Tibial nerve (tissue), 4 donors: ENCODE results near the gene DCUN1D2.

Experiments
- CTCF ChIP-seq, 5 experiments: fragments of 200-600 bp in 3 of 5; fragments of 450-650 bp in 2 of 5; sonication (generic) in 3 of 5; IDR thresholded peaks; one replicate each; pipeline ENCODE4 v1.5.1; 2016 to 2019; ENCODE audit warnings: antibody characterized with exemption in 5 of 5, mild to moderate bottlenecking in 3 of 5, moderate library complexity in 2 of 5
- EP300 ChIP-seq, 2 donors: sonication (generic); formaldehyde crosslinking; IDR thresholded peaks; one replicate each; pipeline ENCODE4 v1.6.1; 2017; ENCODE audit warnings: antibody characterized with exemption in 2 of 2, mild to moderate bottlenecking in 1 of 2
- POLR2A ChIP-seq, 2 donors: fragments of 450-650 bp; IDR thresholded peaks; one replicate each; pipeline ENCODE4 v1.6.1; 2017; ENCODE audit warnings: antibody characterized with exemption in 2 of 2, mild to moderate bottlenecking in 2 of 2, moderate library complexity in 2 of 2

GRCh38 chr13:113490496-113491417 is at the start of gene DCUN1D2:
- TF ChIP-seq CTCF (IDR thresholded peaks at IDR 0.05) (peak in 2 of 5 experiments; percentile 8 to 52), POLR2A (IDR thresholded peaks at IDR 0.05) (peak; percentile 38 to 77), EP300 (IDR thresholded peaks at IDR 0.05) (peak in 1 of 2 donors; percentile 71)
